Adrenal gland (tissue), 12 donors: ENCODE measurements around the gene PASD1. TPM values are rescaled to one million over a fixed set of nuclear protein-coding genes. Genes with fewer than 3 reads are reported as not detected.

Experiments
- DNase-seq, 7 donors: peaks; one replicate each; pipeline ENCODE4 v3.0.0-alpha.2; 2019 to 2020
- H3K27ac ChIP-seq, 5 donors: fragments of 200-600 bp; sonication (generic) in 4 of 5; 1 replicate in 3 of 5; 2 replicates in 2 of 5; pipeline versions ENCODE4 v1.5.1 to v1.8.0; 2016 to 2020; ENCODE audit warnings: mild to moderate bottlenecking in 1 of 5
- H3K27me3 ChIP-seq: fragments of 200-600 bp; 2 replicates; pipeline ENCODE4 v1.8.0; 2021
- H3K36me3 ChIP-seq, 2 donors: fragments of 200-600 bp; replicated peaks in 1 of 2; 1 replicate in 1 of 2; 2 replicates in 1 of 2; pipeline versions ENCODE4 v1.5.1 to v1.8.0; 2018 to 2022
- H3K4me1 ChIP-seq, 2 donors: fragments of 200-600 bp; replicated peaks in 1 of 2; 1 replicate in 1 of 2; 2 replicates in 1 of 2; pipeline versions ENCODE4 v1.5.1 to v1.8.0; 2018 to 2021
- H3K4me3 ChIP-seq, 4 donors: fragments of 200-600 bp; sonication (generic) in 3 of 4; one replicate each; pipeline ENCODE4 v1.5.1; 2016 to 2018
- H3K9me3 ChIP-seq, 3 donors: fragments of 200-600 bp; sonication (generic) in 1 of 3; replicated peaks in 1 of 3; 1 replicate in 2 of 3; 2 replicates in 1 of 3; pipeline versions ENCODE4 v1.5.1 to v1.8.0; 2016 to 2021
- CTCF ChIP-seq, 6 experiments: fragments of 450-650 bp in 4 of 6; fragments of 200-600 bp in 2 of 6; sonication (generic) in 1 of 6; IDR thresholded peaks; 1 replicate in 5 of 6; 2 replicates in 1 of 6; pipeline versions ENCODE4 v1.5.1 to v1.8.0; 2016 to 2021; ENCODE audit warnings: antibody characterized with exemption in 6 of 6, mild to moderate bottlenecking in 2 of 6, moderate library complexity in 1 of 6
- POLR2A ChIP-seq, 2 donors: fragments of 450-650 bp; IDR thresholded peaks; one replicate each; pipeline ENCODE4 v1.6.1; 2017; ENCODE audit warnings: antibody characterized with exemption in 2 of 2, mild to moderate bottlenecking in 2 of 2, moderate library complexity in 1 of 2
- WGBS, 4 donors: extraction: QIAGEN DNeasy Blood & Tissue Kit in 2 of 4; methylation state at CpG; one replicate each; pipeline versions ENCODE4 v1.1.5 to v1.1.7; 2013 to 2017; 5-methylcytosine and 5-hydroxymethylcytosine counted together
- intact Hi-C, 2 donors: fragments of 100-400 bp; cut with DNase I; formaldehyde crosslinking; loops; one replicate each; pipeline versions ENCODE4 v1.14.1 to v1.15.0; 2022 to 2023
- polyA plus RNA-seq, 3 donors: library from polyadenylated mRNA; stranded (reverse); fragments of 200-250 nt in 2 of 3; fragments of 350-450 nt in 1 of 3; fragmentation: Illumina TruSeq in 1 of 3; extraction: RNeasy Lipid Tissue Mini Kit (QIAGEN cat#74804) in 1 of 3; gene quantifications; one replicate each; pipeline ENCODE4 v1.2.3, GENCODE V29; 2013 to 2014
- total RNA-seq, 9 donors: library from RNA; depleted of rRNA in 4 of 9; stranded (reverse); fragments of >200 nt in 4 of 9; fragments of 120-200 nt in 1 of 9; fragmentation: NEBNext Ultra II Directional in 1 of 9; extraction: Animal tissue kit (Norgen Biotek cat#: 25700) in 1 of 9; gene quantifications; one replicate each; pipeline versions ENCODE4 v1.1.0 to v1.2.4, GENCODE V29; 2013 to 2023
- donor health status: healthy with polysubstance abuse.
- donor health status: Bipolar disorder and iron deficiency.
- donor health status: DM: yes; HTN: yes; CAD: no.
- donor health status: DM: no; HTN: no; CAD: no.
- donor health status: DM: no; HTN: no; CAD: no.
- donor health status: DM: yes; HTN: yes; CAD: no.

PASD1 gene
- total and polyA plus RNA-seq, 12 donors, result 0.17 TPM; not detected in 11

DNA sequence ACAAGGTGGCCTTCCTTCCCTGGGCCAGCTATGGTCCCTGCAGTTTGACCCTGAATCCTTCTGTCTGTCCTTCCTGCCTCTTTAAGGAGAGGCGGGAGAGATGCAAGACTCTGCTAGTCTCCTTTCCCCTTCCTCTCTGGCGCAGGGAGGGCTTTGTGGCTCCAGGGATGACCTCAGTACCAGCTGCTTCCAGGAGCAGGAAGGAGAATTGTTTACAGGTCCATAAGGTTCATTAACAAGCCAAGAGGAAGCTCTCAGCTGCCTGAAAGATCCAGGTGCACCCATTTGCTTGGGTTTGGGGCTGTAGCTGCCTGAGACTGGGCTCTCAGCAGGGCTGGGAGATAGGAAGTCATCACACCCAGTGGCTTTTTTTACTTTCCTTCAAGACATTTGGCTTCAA lies 148.3 kb downstream of the PASD1 start:
- Histone ChIP-seq H3K27me3 (peaks cover 2% of the 10 kb centered on the region), H3K9me3 (no peaks in the 10 kb centered on the region), H3K27ac (no peak overlapping the region), H3K36me3 (no peaks in the 10 kb centered on the region), H3K4me3 (no peak overlapping the region), H3K4me1 (no peaks in the 10 kb centered on the region)
- WGBS, 4 donors, result 38 to 45% (median 42%) methylated on average over 2 of the region's 2 CpGs; no CpG with 5 or more reads in 1 of the 4 donors
- intact Hi-C loops, result no loop called here
- TF ChIP-seq CTCF (IDR thresholded peaks at IDR 0.05), result no peak
- no peak for TF ChIP-seq POLR2A (IDR thresholded peaks at IDR 0.05)
- DNase-seq, result no peak

GRCh38 chrX:151712253-151712652 lies 148.8 kb downstream of the PASD1 start:
- Histone ChIP-seq H3K36me3 (no peaks in the 10 kb centered on the region), H3K9me3 (no peaks in the 10 kb centered on the region), H3K27ac (no peak overlapping the region), H3K4me1 (no peaks in the 10 kb centered on the region), H3K27me3 (peaks cover 2% of the 10 kb centered on the region), H3K4me3 (no peak overlapping the region)
- 34 to 70% (median 49%) methylated on average over 3 of the region's 3 CpGs for WGBS, 4 donors
- intact Hi-C loops, result no loop called here
- TF ChIP-seq CTCF (IDR thresholded peaks at IDR 0.05) (no peak), POLR2A (IDR thresholded peaks at IDR 0.05) (no peak)
- DNase-seq, result no peak

DNA sequence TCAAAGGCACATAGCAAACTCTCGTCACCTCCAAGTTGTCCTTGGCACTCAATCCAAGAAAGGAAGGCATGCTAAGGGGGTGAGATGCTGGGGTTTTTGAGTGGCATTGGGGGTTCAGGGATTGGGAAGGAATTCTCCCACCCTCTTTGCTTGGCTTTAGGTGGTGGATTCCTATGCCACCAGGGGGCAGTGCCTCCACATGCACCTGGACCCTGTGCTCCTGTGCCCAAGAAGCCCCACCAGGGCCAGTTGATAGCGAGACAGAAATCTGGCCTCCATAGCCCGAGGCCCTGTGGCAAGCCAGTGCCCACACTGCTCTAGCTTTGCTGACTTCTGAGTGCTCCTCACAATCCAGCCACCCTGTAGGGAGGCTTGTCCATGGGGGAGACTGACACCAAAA lies 150.4 kb downstream of the PASD1 start:
- peak in 5 of 6 experiments; percentile 13 to 39 (median 24) for TF ChIP-seq CTCF (IDR thresholded peaks at IDR 0.05)
- TF ChIP-seq POLR2A (IDR thresholded peaks at IDR 0.05), result no peak
- peaks cover 2% of the 10 kb centered on the region for H3K27me3 ChIP-seq
- peak in 2 of 7 donors; percentile 17 to 18 for DNase-seq
- H3K36me3 ChIP-seq, result no peaks in the 10 kb centered on the region
- H3K4me1 ChIP-seq, result no peaks in the 10 kb centered on the region
- H3K27ac ChIP-seq, result no peak overlapping the region
- H3K9me3 ChIP-seq, result no peaks in the 10 kb centered on the region
- intact Hi-C loops, result no loop called here
- H3K4me3 ChIP-seq, result no peak overlapping the region
- WGBS, 4 donors, result 45 to 59% (median 57%) methylated on average over 1 to 3 of the region's 3 CpGs

DNA sequence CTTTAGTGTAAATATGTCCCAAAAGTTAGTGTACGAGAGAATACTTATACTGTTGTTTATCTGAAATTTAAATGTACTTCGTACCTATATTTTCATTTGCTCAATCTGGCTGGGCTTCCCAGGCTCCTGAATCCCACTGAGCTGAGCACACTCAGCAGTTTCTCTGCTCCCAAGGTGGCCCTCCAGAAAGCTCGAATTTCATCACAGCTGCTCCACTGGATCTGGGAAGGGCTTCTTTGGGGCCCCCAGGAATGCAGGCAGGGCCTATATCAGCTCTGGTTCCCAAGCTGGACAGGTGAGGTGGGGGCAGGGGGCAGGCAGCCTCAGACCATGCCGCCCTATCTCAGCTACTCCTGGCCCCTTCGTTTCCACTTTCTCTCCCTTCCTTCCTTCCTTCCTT lies 150.9 kb downstream of the PASD1 start:
- Histone ChIP-seq H3K27me3 (peaks cover 2% of the 10 kb centered on the region), H3K4me1 (no peaks in the 10 kb centered on the region), H3K4me3 (no peak overlapping the region), H3K9me3 (no peaks in the 10 kb centered on the region), H3K27ac (no peak overlapping the region), H3K36me3 (no peaks in the 10 kb centered on the region)
- intact Hi-C loops, result no loop called here
- no peak for DNase-seq
- TF ChIP-seq POLR2A (IDR thresholded peaks at IDR 0.05) (no peak), CTCF (IDR thresholded peaks at IDR 0.05) (no peak)
- 52 to 64% (median 57%) methylated on average over 5 of the region's 5 CpGs for WGBS, 4 donors
